Nephron (organoid): ENCODE data around the gene IRF9.

Experiments used
- H3K27ac Mint-ChIP-seq, 3 experiments: 2 replicates each; pipeline ENCODE4 v1.8.0; 2020; ENCODE audit warnings: mixed read lengths in 3 of 3, mild to moderate bottlenecking in 2 of 3, moderate library complexity in 1 of 3
- H3K27me3 Mint-ChIP-seq: 2 replicates; pipeline ENCODE4 v1.8.0; 2021; ENCODE audit warnings: low read depth, mild to moderate bottlenecking, moderate library complexity, mixed read lengths
- H3K36me3 Mint-ChIP-seq: 2 replicates; pipeline ENCODE4 v1.8.0; 2020; ENCODE audit warnings: low read depth, mixed read lengths
- H3K4me1 Mint-ChIP-seq: 2 replicates; pipeline ENCODE4 v1.8.0; 2020; ENCODE audit warnings: mixed read lengths
- H3K4me3 Mint-ChIP-seq, 3 experiments: 2 replicates each; pipeline ENCODE4 v1.8.0; 2020; ENCODE audit warnings: mild to moderate bottlenecking in 3 of 3, mixed read lengths in 3 of 3, moderate library complexity in 2 of 3
- H3K9me3 Mint-ChIP-seq: 2 replicates; pipeline ENCODE4 v1.8.0; 2020; ENCODE audit warnings: mixed read lengths
- CTCF ChIP-seq, 3 experiments: fragments of 200-600 bp; sonication (generic); IDR thresholded peaks; one replicate each; pipeline ENCODE4 v1.5.0; 2021; ENCODE audit warnings: antibody characterized with exemption in 3 of 3; ENCODE audit not compliant: unreplicated experiment in 3 of 3

The IRF9 gene

GRCh38 chr14:24204163-24205146 lies 43.4 kb downstream of the IRF9 start:
- H3K36me3 Mint-ChIP-seq = peaks cover 79% of the 10 kb centered on the region

DNA sequence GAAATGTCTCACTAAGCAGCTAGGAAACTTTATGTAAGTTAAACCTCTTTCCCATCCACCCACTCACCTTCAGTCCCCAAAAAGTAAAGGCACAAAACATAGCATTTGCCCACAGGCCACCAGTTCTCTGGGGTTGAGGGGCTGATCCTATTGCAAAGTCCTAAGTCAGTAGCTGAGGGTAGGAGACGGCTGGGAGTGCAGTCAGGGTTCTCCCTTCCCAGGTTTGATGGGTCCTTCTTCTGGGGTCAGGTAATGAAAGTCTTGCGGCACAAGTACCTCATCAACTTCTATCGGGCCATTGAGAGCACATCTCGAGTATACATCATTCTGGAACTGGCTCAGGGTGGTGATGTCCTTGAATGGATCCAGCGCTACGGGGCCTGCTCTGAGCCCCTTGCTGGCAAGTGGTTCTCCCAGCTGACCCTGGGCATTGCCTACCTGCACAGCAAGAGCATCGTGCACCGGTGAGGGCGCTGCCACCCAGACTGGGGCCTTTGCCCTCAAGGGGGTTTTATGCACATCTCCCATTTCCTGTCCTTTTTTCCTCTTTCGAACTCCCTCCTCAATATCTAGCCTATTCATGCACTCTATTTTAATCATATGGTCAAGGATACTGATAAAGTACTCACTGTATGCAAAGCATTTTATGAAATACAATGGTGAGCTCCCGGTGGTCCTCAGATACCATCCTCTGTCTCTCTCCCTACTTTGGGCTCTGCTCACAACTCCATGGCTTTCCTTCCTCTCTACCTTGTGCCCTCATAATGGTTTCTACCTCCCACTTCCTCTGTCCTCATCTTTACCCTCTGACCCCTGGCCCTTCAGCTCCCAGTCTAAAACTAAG lies 45.4 kb downstream of the IRF9 start:
- Mint-ChIP-seq H3K4me3 (no peak overlapping the region), H3K36me3 (peaks cover 80% of the 10 kb centered on the region), H3K9me3 (peaks cover 7% of the 10 kb centered on the region), H3K4me1 (no peaks in the 10 kb centered on the region), H3K27me3 (no peaks in the 10 kb centered on the region), H3K27ac (no peak overlapping the region)
- TF ChIP-seq CTCF (IDR thresholded peaks at IDR 0.05; ENCODE audit: unreplicated experiment in 3 of 3) = no peak

More at GRCh38 chr14:24204163-24205146, 43.4 kb downstream of the IRF9 start:
- Mint-ChIP-seq H3K27ac (no peak overlapping the region), H3K9me3 (peaks cover 7% of the 10 kb centered on the region), H3K4me3 (no peak overlapping the region), H3K27me3 (no peaks in the 10 kb centered on the region), H3K4me1 (no peaks in the 10 kb centered on the region)
- TF ChIP-seq CTCF (IDR thresholded peaks at IDR 0.05; ENCODE audit: unreplicated experiment in 3 of 3) = no peak

GRCh38 chr14:24207104-24207551 lies 46.1 kb downstream of the IRF9 start:
- no peak for TF ChIP-seq CTCF (IDR thresholded peaks at IDR 0.05; ENCODE audit: unreplicated experiment in 3 of 3)
- Mint-ChIP-seq H3K36me3 (peaks cover 77% of the 10 kb centered on the region), H3K4me3 (no peak overlapping the region), H3K4me1 (no peaks in the 10 kb centered on the region), H3K27ac (no peak overlapping the region), H3K27me3 (no peaks in the 10 kb centered on the region), H3K9me3 (peaks cover 7% of the 10 kb centered on the region)

DNA sequence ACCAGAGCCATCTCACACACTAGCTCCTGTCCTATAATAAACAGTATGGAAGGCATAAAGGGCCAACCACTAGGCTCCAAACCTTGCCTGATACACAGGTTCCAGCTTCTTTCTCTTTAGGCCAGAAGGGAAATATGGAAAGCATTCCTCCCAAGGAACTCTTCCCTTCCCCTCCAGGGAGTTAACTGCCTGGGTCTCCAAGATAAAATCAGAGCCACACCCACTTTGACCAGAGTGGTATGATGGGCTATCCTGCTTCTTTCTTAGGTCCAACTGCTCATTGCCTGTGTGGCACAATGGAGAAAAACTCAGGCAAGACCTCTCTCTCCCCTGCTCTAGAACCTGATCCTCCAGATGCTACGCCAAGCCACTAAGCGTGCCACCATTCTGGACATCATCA lies 46.6 kb downstream of the IRF9 start:
- TF ChIP-seq CTCF (IDR thresholded peaks at IDR 0.05; ENCODE audit: unreplicated experiment in 3 of 3) = no peak
- Mint-ChIP-seq H3K27me3 (no peaks in the 10 kb centered on the region), H3K36me3 (peaks cover 72% of the 10 kb centered on the region), H3K27ac (no peak overlapping the region), H3K9me3 (peaks cover 6% of the 10 kb centered on the region), H3K4me3 (no peak overlapping the region), H3K4me1 (no peaks in the 10 kb centered on the region)

DNA sequence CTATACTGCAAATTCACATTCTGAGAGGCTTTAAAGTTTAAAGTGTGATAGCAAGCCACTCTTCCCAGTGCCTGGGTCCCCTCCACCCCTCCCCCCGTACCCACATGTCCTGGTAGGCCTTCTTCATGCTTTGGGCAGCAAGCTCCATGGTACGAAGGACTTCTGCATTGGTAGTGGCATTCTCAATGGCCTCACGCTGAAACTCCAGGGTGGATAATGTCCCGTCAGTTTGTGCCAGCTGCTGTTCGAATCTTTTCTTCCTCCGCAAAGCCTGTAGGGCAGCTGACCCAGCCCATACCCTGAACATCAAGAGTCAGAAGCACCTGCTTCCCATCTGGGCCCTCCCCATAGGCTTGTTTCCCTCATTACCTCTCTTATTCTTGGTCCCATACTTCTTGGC lies 50.2 kb downstream of the IRF9 start:
- Mint-ChIP-seq H3K27me3 (no peaks in the 10 kb centered on the region), H3K4me1 (peaks cover 27% of the 10 kb centered on the region), H3K27ac (peak overlapping the region; percentile 92 to 99 (median 98)), H3K4me3 (peak overlapping the region; percentile 89 to 90 (median 89)), H3K36me3 (peaks cover 48% of the 10 kb centered on the region), H3K9me3 (no peaks in the 10 kb centered on the region)
- no peak for TF ChIP-seq CTCF (IDR thresholded peaks at IDR 0.05; ENCODE audit: unreplicated experiment in 3 of 3)
